ENCODE measurements around the gene SLX4IP.

SLX4IP gene

DNA sequence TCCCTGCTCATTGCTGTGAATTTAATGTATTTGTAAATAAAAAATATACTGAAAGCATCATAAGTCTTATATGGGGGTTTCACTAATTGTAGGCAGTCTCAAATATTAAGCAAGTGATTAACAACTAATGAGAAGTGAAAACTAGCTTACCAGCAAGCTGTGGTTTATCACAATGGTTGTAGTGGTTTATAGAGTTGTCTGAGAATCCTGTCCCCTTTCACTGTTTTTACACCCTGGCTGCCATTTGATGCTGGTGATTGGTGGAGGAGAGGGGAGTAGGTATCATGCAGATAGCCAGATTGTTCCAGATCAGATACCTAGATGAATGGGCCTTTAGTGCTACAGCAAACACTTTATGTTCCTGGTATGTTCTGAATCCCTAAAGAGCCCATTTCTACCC lies 7.1 kb upstream of the SLX4IP start:
- POLR2A ChIA-PET (ENCODE audit: low non-redundant PET), result no interaction called here
- no peak overlapping the region for H3K27ac ChIP-seq
- TF ChIP-seq, protein P1, sequence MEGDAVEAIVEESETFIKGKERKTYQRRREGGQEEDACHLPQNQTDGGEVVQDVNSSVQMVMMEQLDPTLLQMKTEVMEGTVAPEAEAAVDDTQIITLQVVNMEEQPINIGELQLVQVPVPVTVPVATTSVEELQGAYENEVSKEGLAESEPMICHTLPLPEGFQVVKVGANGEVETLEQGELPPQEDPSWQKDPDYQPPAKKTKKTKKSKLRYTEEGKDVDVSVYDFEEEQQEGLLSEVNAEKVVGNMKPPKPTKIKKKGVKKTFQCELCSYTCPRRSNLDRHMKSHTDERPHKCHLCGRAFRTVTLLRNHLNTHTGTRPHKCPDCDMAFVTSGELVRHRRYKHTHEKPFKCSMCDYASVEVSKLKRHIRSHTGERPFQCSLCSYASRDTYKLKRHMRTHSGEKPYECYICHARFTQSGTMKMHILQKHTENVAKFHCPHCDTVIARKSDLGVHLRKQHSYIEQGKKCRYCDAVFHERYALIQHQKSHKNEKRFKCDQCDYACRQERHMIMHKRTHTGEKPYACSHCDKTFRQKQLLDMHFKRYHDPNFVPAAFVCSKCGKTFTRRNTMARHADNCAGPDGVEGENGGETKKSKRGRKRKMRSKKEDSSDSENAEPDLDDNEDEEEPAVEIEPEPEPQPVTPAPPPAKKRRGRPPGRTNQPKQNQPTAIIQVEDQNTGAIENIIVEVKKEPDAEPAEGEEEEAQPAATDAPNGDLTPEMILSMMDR (conservative IDR thresholded peaks at IDR 0.05; ENCODE audit: low read depth), result no peak
- CTCF ChIA-PET, result interaction anchor here (0.6 to 1.5 kb wide), 4 partner anchors 450 to 1376 kb away, joined by 3 to 8 read pairs (median 4); no protein-coding TSS in a partner anchor
- DNase-seq (ENCODE audit: low spot score), result no peak

DNA sequence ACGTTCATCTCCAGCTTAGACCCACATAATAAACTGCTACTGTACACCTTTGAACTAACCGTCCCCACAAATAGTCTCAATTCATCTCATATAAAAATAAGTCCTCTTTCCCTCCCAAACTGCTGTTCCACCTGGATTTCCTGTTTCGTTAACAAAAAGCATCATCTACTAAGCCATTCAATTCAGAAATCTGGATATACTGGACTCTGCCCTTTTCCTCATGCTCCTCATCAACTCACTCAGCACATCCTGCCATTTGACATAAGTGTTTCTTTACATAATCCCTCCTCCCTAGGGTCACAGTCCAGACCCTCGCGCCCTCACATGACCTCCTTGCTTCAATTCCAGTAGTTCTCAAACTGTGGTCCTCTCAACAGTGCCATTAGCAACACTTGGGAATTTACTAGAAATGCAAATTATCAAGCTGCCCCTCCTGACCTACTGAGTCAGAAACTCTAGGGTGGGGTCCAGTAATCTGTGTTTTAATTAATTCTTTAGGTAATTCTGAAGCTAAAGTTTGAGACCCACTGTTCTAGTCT lies 5.6 kb upstream of the SLX4IP start:
- TF ChIP-seq, protein P1 (conservative IDR thresholded peaks at IDR 0.05; ENCODE audit: low read depth), result no peak
- H3K27ac ChIP-seq, result no peak overlapping the region
- DNase-seq (ENCODE audit: low spot score), result no peak
- POLR2A ChIA-PET (ENCODE audit: low non-redundant PET), result no interaction called here
- CTCF ChIA-PET, result interaction anchor here (0.8 to 1.8 kb wide), 2 partner anchors 451 to 819 kb away, joined by 4 to 5 read pairs; no protein-coding TSS in a partner anchor

DNA sequence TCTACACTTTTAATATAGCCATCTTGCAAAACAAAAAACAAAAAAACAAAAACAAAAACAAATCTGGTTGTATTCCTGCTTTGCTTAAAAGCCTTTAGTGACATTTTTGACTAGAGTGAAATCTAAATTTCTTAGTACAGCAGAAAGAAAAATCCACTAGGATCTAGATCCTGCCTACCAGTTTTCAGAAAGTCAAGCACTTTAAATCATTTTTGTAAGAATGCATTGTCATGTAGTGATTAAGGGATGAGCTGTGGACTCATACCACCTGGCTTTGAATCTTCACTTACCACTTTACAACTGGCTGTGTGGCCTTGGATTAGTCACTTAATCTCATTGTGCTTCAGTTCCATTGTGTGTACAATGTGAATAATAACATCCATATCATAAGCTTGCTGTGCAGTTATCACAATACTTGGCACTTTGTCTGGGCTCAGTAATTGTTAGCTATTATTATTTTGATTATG lies 5.1 kb upstream of the SLX4IP start:
- H3K27ac ChIP-seq, result no peak overlapping the region
- TF ChIP-seq, protein P1 (conservative IDR thresholded peaks at IDR 0.05; ENCODE audit: low read depth), result no peak
- ChIA-PET CTCF (interaction anchor here (0.8 to 1.8 kb wide), 2 partner anchors 452 to 820 kb away, joined by 4 to 5 read pairs; no protein-coding TSS in a partner anchor), POLR2A (ENCODE audit: low non-redundant PET) (no interaction called here)
- DNase-seq (ENCODE audit: low spot score), result peak; percentile 56

DNA sequence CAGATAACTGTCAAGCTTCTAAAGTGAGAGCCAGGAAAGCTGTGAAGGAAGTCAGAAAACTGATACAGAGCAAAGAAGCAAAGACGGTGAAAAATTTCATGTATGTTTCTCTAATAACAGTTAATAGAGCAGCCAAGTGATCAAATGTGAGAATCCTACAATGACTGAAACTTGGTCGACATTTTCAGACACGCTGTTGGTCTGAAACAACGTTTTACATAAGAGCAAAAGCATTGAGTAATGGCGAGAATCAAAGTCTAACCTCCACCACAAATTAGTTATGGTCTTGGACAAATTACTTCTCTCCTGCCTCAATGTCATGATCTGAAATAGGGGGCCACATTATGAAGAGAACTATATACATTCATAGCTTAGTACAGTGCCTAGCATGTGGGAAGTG lies 4.4 kb upstream of the SLX4IP start:
- CTCF ChIA-PET, result interaction anchor here (0.5 to 1.8 kb wide), 3 partner anchors 28 to 821 kb away, joined by 3 to 5 read pairs (median 4); no protein-coding TSS in a partner anchor
- no peak for DNase-seq (ENCODE audit: low spot score)
- no peak overlapping the region for H3K27ac ChIP-seq
- TF ChIP-seq, protein P1 (conservative IDR thresholded peaks at IDR 0.05; ENCODE audit: low read depth), result no peak
- POLR2A ChIA-PET (ENCODE audit: low non-redundant PET), result no interaction called here

DNA sequence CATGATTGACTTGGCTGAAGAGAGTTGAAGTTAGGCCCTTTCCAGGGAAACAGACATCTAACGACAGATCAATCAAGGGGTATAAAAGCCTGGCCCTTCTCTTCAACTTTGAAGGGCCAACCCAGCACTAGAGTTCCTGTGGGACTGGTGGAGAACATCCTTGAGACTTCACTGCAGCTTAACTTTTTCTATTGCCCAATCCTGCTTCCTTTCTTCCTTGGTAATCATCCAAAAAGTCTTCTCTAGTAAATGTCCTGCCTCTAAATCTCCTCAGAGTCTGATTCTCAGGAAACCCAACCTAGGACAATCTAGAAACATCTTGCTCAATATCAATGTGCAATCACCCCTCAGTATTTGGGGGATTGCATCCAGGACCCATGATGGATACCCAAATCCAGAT lies 3.0 kb upstream of the SLX4IP start:
- H3K27ac ChIP-seq, result peak overlapping the region; percentile 97
- POLR2A ChIA-PET (ENCODE audit: low non-redundant PET), result no interaction called here
- CTCF ChIA-PET, result interaction anchor here (0.8 kb wide), 1 partner anchor 814 kb away, joined by 3 read pairs; no protein-coding TSS in a partner anchor

DNA sequence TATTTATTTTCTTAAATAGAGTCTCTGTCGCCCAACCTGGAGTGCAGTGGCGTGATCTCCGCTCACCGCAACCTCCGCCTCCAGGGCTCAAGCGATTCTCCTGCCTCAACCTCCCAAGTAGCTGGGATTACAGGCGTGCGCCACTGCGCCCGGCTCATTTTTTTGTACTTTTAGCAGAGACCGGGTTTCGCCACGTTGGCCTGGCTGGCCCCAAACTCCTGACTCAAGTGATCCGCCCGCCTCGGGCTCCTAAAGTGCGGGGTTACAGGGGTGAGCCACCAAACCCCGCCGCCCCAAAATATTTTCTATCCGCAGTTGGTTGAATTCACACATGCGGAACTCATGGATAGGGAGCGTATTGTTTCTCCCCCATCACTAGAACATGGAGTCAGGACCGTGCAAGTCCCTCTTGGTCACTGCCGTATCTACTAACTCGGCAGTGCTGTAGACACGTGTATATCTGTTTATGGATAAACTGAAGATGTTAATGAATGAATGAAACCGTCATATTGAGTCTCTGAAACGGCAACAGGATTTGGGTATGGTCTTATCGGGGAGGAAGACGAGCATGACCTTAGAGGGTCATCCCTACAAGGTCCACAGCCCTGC lies 2.0 kb upstream of the SLX4IP start:
- ChIA-PET CTCF (interaction anchor here (0.6 to 1.0 kb wide), 3 partner anchors 34 to 815 kb away, joined by 3 to 5 read pairs (median 4); no protein-coding TSS in a partner anchor), POLR2A (ENCODE audit: low non-redundant PET) (no interaction called here)
- TF ChIP-seq, protein P1 (conservative IDR thresholded peaks at IDR 0.05; ENCODE audit: low read depth), result no peak
- no peak for DNase-seq (ENCODE audit: low spot score)
- H3K27ac ChIP-seq, result peak overlapping the region; percentile 97

More for the DNA sequence above, 3.0 kb upstream of the SLX4IP start:
- no peak for DNase-seq (ENCODE audit: low spot score)
- TF ChIP-seq, protein P1 (conservative IDR thresholded peaks at IDR 0.05; ENCODE audit: low read depth), result no peak
